ENCODE results near the gene GPSM3.

GRCh38 chr6:32198345-32198696 lies 5.9 kb upstream of the GPSM3 start:
- TF ChIP-seq CTCF (IDR thresholded peaks at IDR 0.05) (no peak), POLR2A (IDR thresholded peaks at IDR 0.05) (no peak)
